GM19193 (cell line): ENCODE measurements around the gene PRSS56.

Experiments
- POLR2A ChIP-seq: IDR thresholded peaks from 4 replicates; pipeline ENCODE4 v1.6.1; 2011; ENCODE audit not compliant: insufficient read depth, insufficient read length; ENCODE audit errors: extremely low read depth

The PRSS56 gene

DNA sequence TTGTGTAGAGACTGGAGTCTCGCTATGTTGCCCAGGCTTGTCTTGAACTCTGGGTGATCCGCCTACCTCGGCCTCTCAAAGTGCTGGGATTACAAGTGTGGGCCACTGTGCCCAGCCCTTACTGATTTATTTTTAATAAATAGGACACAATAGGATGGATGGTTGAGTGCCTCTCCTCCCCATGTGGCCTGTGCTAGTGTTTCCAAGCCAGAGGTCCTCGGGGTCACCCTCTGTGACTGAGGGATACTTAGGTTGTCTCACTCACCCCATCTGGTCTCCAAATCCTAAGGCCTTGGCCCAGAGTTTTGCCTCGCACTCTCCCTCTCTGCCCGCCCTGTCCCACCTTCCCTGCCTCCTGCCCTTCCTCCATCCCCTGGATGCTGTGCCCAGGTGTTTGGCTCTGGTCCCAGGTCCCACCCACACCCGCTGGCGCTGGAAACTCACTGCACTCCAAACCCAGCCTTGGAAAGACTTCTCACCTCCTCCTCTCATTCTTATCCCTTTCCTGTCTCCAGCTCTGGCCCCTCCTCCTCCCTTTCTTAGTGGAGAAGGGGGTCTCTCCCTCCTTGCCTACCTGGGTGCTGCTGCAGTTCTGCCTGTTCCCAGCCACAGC, 27.8 kb upstream of the PRSS56 start:
- no peak for TF ChIP-seq POLR2A

DNA sequence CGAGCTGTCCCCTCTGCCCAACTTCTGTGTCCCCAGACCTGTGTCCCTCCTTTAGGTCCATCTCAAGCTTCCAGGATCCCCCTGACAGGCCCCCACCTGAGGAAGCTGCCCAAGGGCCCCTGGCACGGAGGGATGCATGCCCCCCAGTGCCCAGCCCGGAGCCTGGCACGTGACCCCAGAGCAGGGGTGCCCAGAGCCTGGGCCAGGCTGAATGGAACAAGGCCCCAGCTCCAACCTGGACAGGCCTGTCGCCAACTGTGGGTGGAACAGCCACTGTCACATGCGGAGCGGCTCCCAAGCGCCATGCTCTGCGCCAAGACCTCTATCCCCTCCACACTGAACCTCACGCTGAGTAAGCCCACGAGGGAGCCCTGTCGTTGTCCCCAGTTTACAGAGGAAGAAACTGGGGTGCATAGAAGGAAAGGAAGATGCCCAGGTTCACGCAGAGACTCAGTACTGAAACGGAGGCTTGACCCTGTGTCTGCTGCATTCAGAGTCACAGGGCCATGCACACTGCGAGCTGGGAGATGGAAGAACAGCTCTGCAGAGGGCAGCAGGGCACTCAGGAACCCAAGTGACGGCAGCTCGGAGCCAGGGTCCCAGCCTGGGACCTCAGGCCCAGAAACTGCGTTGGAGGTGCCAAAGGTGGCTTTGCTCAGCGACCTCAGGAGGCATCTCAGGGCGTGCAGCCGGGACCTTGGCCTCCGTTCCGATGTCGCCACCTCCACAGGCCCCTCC, 27.1 kb upstream of the PRSS56 start:
- TF ChIP-seq POLR2A: no peak

DNA sequence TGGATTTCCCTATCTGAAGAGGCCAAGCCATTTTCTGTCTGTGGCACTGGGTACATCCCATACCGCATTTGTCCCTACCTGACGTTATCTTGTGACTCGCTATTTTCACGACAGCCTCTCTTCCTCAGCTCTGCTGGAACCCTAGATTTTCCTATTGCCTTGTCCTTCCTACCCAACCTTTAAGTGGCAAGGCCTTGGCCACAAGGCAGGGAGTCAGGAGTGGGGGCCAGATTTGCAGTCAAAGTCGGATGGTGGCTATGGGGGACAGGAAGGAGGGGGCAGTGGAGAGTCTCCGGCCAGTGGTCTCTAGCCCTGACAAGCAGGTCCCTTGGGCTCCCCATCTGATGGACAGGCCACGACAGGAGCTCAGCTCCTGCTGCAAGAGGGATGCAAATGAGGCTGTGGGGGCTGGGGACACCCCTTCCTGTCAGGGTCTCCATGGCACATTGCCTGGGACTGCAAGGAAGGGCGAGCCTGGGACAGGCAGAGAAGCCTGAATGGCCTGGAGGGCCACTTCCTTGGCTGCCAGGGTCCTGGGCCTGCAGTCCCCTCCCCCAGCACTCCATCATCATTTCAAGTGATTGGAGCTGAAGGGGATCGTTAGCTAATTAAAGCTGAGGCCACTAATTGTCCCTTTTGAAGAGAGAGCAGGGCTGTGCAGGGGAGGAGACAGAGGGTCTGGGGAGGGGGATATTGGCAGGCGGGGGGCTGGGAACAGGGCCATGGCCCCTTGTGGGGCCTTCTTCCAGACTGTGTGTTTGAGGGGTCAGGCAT, 26.3 kb upstream of the PRSS56 start:
- no peak for TF ChIP-seq POLR2A

DNA sequence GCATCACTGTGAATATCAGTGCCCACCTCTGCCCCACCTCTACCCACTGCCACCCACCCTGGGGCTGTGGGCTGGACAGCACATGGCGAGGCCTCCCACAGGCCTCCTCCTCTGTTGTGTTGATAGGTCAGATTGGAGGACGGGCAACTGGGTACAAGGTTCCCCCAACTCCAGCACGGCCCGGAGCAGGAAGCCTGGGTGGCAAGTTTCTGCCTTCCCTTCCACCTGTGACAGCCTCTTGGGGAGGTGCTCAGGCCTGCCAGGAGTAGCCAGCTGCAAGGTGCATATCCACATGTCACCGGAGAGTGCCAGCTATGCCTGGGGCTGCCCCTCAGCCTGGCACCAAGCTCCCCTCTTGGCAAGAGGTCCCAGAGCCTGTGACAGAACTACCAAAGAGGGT, 25.6 kb upstream of the PRSS56 start:
- no peak for TF ChIP-seq POLR2A

DNA sequence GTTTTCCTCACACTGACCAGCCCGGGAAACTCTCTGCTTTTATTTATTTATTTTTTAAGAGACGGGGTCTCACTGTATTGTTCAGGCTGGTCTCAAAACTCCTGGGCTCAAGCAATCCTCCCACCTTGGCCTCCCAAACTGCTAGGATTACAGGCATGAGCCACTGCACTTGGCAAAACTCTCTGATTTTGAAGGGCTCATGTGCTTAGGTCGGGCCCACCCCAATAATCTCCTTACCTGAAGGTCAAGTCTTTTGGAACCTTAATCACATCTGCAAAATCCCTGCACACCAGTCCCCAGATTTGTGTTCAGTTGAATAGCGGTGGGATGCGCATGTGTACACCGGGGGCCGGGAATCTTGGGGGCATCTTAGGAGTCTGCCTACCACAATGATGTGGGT, 24.9 kb upstream of the PRSS56 start:
- no peak for TF ChIP-seq POLR2A

DNA sequence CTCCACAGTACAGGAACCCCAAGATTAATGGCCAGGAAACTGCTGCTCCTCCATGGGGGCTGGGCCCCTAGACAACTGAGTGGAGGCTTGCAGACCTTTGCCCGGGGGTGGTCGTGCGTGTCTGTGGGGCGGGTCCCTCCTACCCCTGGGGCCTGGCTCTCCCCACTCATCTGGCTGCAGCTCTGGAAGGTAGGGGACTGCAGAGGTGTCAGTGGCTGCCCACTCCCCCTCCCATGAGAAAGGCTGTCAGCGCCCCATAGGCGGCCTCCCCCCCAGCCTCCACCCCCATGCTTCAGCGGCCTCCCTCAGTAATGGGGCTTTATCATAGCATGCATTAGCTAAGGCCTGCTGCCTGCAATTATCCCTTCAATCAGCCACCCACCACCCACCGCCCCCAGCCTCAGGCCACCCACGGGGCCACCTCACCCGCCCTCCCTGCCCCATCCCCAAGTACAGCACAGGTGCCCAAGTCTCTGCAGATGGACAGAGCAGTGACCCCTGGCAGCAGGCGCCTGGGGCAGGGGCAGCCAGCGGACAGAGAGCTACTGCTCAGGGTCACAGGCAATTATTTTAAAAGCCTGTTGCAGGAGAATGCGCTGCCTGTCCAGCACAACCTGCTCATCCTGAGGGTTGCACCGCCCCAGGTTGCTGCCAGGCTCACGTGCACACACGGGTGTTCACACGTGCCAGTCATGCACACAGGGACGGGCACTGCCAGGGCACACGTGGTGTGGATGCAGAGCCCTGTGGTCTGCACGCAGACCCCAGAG, 23.5 kb upstream of the PRSS56 start:
- TF ChIP-seq POLR2A: no peak

DNA sequence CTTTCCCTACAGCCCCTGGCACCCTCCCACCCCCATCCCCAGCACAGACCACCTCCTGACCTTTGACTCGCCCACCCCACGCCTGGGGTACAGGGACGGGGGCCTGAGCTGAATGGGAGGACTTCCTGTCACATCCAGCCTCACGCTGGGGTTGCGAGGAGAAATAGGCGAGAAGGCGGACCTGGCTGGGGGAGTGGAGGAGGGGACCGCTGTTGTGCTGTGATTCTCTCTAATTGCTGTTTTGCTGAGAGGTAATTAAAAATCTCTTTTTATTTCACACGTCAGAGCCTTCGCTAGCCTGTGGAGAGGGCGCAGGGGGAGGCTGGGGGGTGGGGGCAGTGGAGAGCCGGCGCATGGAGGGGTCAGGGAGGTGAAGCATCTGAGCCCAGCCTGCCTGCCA, 22.8 kb upstream of the PRSS56 start:
- no peak for TF ChIP-seq POLR2A

GRCh38 chr2:232498452-232498851, 21.7 kb upstream of the PRSS56 start:
- TF ChIP-seq POLR2A: no peak

DNA sequence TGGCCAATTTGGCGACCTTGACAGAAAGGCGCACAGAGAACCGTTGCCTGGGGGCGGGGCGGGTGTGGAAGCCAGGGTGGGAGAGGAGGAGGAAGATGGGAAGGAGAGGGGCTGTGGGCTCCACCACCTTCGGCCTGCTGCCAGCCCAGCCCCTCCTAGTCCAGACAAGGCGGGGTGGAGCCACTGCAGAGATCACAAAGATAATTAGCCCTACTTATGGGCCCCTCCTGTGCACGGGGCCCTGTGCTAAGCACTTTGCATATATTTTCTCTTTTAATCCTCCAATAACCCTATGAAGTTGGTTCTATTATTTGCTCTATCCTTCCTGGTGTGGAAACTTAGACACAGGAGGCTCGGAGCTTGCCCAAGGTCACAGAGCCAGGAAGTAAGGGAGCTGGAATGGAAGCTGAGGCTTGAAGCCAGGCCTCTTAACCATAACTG, 18.8 kb upstream of the PRSS56 start:
- no peak for TF ChIP-seq POLR2A

DNA sequence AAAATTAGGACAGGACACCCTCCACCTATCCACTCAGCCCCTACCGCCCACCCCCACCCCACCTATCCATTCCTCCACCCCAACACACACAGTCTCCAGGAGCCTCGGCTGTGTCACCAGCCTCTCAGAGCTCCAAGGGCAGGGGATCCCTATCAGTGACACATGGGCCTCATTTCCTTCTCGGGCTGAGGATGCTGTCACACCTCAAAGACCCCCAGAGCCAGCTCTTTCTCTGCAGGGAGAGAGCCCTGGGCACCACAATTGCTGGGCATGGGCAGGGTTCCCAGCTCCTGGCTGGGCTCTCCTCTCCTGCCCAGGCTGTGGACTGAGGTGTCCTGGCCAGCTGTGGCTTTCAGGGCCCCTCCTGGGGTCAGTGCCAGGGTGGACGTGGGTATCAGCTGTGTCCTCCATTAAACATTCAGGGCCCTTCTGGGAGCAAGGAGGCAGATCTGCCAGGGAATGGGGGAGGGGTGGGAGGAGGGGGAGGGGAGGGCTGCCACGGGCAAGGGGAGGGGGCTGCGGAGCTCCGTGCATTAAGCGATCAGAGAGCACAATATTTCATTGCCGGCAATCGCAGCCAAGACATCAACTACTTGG, 18.3 kb upstream of the PRSS56 start:
- TF ChIP-seq POLR2A: no peak

- TF ChIP-seq POLR2A: no peak
Measured at GRCh38 chr2:232502511-232502910, 17.7 kb upstream of the PRSS56 start.

GRCh38 chr2:232502911-232503808, 17.0 kb upstream of the PRSS56 start:
- no peak for TF ChIP-seq POLR2A

GRCh38 chr2:232503809-232504323, 16.3 kb upstream of the PRSS56 start:
- no peak for TF ChIP-seq POLR2A
